SK-N-SH treated with all-trans-retinoic acid at 6 μM for 48 hours (cell line): ENCODE data around the gene ACOT7.
"Not testable (repeated sequence)": the region's sequence is repeated elsewhere in the genome, so short reads cannot be mapped to it uniquely, and the experiment has no call there.

Experiments
- ATAC-seq: fragments of 200-7000 bp; cut with Tn5 transposase; 3 replicates; pipeline ENCODE4 v1.9.1; 2020; ENCODE audit warnings: mild to moderate bottlenecking, moderate library complexity
- ARNTL ChIP-seq: fragments of 450-650 bp; formaldehyde crosslinking; IDR thresholded peaks from 2 replicates; pipeline ENCODE4 v1.5.0; 2020; ENCODE audit warnings: low read depth, mild to moderate bottlenecking, moderate library complexity, borderline replicate concordance
- BACH2 ChIP-seq: fragments of 250-450 bp; sonication (Bioruptor Pico); IDR thresholded peaks from 2 replicates; pipeline ENCODE4 v1.9.0; 2021; ENCODE audit warnings: mild to moderate bottlenecking, borderline replicate concordance
- CREB5 ChIP-seq: fragments of 250-450 bp; sonication (Bioruptor Pico); IDR thresholded peaks from 2 replicates; pipeline ENCODE4 v1.5.1; 2020; ENCODE audit warnings: low read depth, mild to moderate bottlenecking, moderate library complexity
- CSDC2 ChIP-seq: fragments of 250-450 bp; sonication (Bioruptor Pico); IDR thresholded peaks from 2 replicates; pipeline ENCODE4 v1.5.0; 2020; ENCODE audit warnings: mild to moderate bottlenecking, moderate library complexity
- CSRNP3 ChIP-seq: fragments of 250-450 bp; sonication (Bioruptor Pico); IDR thresholded peaks from 2 replicates; pipeline ENCODE4 v1.5.1; 2021; ENCODE audit warnings: mild to moderate bottlenecking, moderate library complexity
- PATZ1 ChIP-seq: fragments of 250-450 bp; sonication (Bioruptor Pico); IDR thresholded peaks from 2 replicates; pipeline ENCODE4 v1.8.0; 2020; ENCODE audit warnings: mild to moderate bottlenecking, moderate library complexity, borderline replicate concordance
- POU6F1 ChIP-seq: fragments of 250-450 bp; sonication (Bioruptor Pico); IDR thresholded peaks from 2 replicates; pipeline ENCODE4 v1.8.0; 2021; ENCODE audit warnings: low read depth, mild to moderate bottlenecking, moderate library complexity, borderline replicate concordance
- PPARA ChIP-seq: fragments of 250-450 bp; sonication (Bioruptor Pico); IDR thresholded peaks from 2 replicates; pipeline ENCODE4 v1.5.0; 2020; ENCODE audit warnings: mild to moderate bottlenecking, borderline replicate concordance
- RARB ChIP-seq: fragments of 250-450 bp; sonication (Bioruptor Pico); IDR thresholded peaks from 2 replicates; pipeline ENCODE4 v1.8.0; 2021; ENCODE audit warnings: mild to moderate bottlenecking, moderate library complexity
- SNAI2 ChIP-seq: fragments of 250-450 bp; sonication (Bioruptor Pico); IDR thresholded peaks from 2 replicates; pipeline ENCODE4 v1.5.0; 2020; ENCODE audit warnings: mild to moderate bottlenecking, moderate library complexity
- TSHZ2 ChIP-seq: fragments of 250-450 bp; sonication (Bioruptor Pico); IDR thresholded peaks from 2 replicates; pipeline ENCODE4 v1.5.0; 2020; ENCODE audit warnings: mild to moderate bottlenecking, moderate library complexity
- ZFP3 ChIP-seq: fragments of 250-450 bp; sonication (Bioruptor Pico); IDR thresholded peaks from 2 replicates; pipeline ENCODE4 v1.5.0; 2020; ENCODE audit warnings: mild to moderate bottlenecking, moderate library complexity
- ZFP30 ChIP-seq: fragments of 450-650 bp; formaldehyde crosslinking; IDR thresholded peaks from 2 replicates; pipeline ENCODE4 v1.5.0; 2022; ENCODE audit warnings: mild to moderate bottlenecking, moderate library complexity
- ZNF70 ChIP-seq: fragments of 450-650 bp; formaldehyde crosslinking; IDR thresholded peaks from 2 replicates; pipeline ENCODE4 v1.5.0; 2020; ENCODE audit warnings: mild to moderate bottlenecking, moderate library complexity
- ZNF8 ChIP-seq: fragments of 450-650 bp; formaldehyde crosslinking; IDR thresholded peaks from 2 replicates; pipeline ENCODE4 v1.5.0; 2020; ENCODE audit warnings: mild to moderate bottlenecking, moderate library complexity

ACOT7 gene

GRCh38 chr1:6435129-6435528 lies 41.6 kb upstream of the ACOT7 start (continued):
- TF ChIP-seq TSHZ2 (CRISPR knock-in tag) (no peak), BACH2 (CRISPR knock-in tag) (no peak), ZFP30 (no peak), RARB (CRISPR knock-in tag) (no peak), ZNF8 (no peak), ARNTL (CRISPR knock-in tag) (no peak)

- no peak for ATAC-seq
- TF ChIP-seq POU6F1, result no peak
- no peak for TF ChIP-seq BACH2 (CRISPR knock-in tag)
- no peak for TF ChIP-seq ZFP3 (CRISPR knock-in tag)
- TF ChIP-seq PPARA (CRISPR knock-in tag), result no peak
These were observed 40.6 kb upstream of the ACOT7 start for GRCh38 chr1:6434186-6434585.

GRCh38 chr1:6431645-6432579 lies 38.3 kb upstream of the ACOT7 start:
- not testable (repeated sequence) for ATAC-seq

GRCh38 chr1:6429660-6430411 lies 36.3 kb upstream of the ACOT7 start:
- not testable (repeated sequence) for ATAC-seq

- ATAC-seq, result not testable (repeated sequence)
These were observed 34.9 kb upstream of the ACOT7 start for GRCh38 chr1:6428453-6428852.

GRCh38 chr1:6427441-6428390 lies 34.1 kb upstream of the ACOT7 start:
- no peak for ATAC-seq
- TF ChIP-seq ARNTL (CRISPR knock-in tag) (no peak), SNAI2 (CRISPR knock-in tag) (no peak), BACH2 (CRISPR knock-in tag) (no peak), CREB5 (CRISPR knock-in tag) (no peak), PPARA (CRISPR knock-in tag) (no peak), RARB (CRISPR knock-in tag) (no peak), ZNF8 (no peak), TSHZ2 (CRISPR knock-in tag) (no peak), CSDC2 (no peak), CSRNP3 (CRISPR knock-in tag) (no peak), PATZ1 (CRISPR knock-in tag) (no peak), ZNF70 (CRISPR knock-in tag) (no peak)
